HL-60/S4 treated with phorbol 12-myristate 13-acetate at 8.2 ng/mL for 4 days and 3 days (cell line): Measurements from ENCODE around the gene DSC1.

ENCODE experiments used
- in situ Hi-C: fragments of 300-500 bp; cut with MboI; formaldehyde crosslinking; loops from 2 replicates; pipeline ENCODE4 v1.15.0; 2022; ENCODE audit warnings: low sequenced_read_pairs

DSC1 gene

DNA sequence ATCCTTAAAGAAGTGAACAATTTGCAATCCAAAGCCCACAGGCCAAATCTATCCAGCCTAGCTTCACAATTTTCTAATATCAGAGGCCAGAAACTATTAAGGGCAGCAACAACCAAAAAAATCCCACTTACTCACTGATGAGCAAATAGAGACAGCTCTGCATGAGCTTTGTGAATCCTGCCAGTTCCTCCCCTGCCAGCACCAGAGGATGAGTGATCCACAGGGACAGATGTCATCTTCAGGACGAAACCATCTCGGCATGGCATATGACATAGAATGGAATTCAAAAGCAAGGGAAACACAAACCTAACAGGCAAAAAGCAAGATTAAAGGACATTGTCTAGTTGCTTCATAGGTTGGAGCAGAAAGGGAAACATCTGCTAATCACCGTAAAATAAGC lies 58.2 kb downstream of the DSC1 start:
- in situ Hi-C loops, result no loop called here

DNA sequence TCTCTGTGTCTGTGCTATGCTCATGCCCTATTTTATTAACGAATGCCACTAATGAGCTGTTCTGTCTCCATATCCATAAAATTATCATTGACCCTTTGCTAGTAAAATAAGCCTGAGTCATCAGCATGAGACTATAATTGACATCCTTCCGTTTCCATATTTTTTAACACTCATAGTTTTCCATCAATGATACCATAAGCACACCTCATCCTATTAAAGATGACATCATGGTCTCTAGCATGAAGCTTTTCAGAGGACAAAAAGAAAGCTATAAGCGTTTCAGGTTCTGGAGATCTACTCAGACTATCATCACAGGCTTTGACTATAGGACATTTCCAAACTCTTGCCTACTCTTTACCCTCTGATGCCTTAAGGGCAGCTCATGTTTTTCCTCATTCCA lies 59.2 kb downstream of the DSC1 start:
- in situ Hi-C loops, result no loop called here

DNA sequence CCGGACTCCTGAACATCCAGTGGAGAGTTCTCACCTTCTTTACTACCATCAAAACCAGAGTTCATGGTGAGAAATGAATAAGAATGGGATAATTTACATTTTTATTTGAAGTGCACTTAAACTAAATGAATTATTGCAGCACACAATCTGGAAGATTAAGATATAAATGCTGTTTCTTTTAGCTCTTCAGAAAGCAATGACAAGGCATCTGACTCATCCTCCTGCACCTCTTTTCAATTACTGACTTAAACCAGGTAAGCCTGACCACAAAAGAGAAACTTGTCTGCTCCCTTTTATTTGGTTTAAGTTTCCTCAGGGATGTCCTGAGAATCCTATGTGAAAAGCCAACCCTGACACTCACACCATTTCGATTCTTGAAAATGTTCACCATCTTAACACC lies 59.7 kb downstream of the DSC1 start:
- in situ Hi-C loops, result no loop called here

DNA sequence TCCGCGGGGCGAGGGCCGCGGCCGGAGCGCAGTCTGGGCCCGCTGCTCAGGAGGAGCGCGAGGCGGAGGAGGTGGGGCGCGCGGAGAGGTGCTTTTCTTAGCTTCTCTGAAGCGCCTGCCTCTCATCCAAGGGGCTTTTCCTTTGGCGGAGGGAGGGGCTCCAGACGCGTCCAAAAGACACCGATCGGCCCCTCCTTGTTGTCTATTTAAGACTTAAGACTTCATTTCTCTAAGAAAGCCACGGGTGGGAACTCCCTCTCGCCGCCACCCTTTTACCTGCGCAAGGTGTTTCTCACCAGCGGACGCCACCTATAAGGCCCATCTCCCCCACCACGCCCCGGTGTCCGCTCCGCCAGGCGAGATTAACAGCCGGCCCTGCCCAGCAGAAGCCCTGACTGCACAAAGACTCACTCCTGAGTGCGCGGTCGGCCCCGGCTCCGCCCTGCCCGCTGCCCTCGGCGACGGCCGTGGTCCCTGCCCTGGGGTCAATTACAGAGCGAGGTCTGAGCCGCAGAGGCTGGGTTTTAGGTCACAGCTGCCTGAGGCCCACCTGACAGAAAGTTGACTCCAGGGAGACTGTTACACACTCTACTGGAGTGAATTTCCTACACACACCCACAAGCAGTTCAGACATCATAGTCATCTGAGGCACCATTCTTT lies 60.5 kb downstream of the DSC1 start, which contains the start of gene DSC2:
Gene DSC2 (minus strand): TSS at position 397 of the 660 bp plus-strand sequence. CDS start 450 bp downstream, outside the sequence.
- in situ Hi-C loops, result no loop called here

DNA sequence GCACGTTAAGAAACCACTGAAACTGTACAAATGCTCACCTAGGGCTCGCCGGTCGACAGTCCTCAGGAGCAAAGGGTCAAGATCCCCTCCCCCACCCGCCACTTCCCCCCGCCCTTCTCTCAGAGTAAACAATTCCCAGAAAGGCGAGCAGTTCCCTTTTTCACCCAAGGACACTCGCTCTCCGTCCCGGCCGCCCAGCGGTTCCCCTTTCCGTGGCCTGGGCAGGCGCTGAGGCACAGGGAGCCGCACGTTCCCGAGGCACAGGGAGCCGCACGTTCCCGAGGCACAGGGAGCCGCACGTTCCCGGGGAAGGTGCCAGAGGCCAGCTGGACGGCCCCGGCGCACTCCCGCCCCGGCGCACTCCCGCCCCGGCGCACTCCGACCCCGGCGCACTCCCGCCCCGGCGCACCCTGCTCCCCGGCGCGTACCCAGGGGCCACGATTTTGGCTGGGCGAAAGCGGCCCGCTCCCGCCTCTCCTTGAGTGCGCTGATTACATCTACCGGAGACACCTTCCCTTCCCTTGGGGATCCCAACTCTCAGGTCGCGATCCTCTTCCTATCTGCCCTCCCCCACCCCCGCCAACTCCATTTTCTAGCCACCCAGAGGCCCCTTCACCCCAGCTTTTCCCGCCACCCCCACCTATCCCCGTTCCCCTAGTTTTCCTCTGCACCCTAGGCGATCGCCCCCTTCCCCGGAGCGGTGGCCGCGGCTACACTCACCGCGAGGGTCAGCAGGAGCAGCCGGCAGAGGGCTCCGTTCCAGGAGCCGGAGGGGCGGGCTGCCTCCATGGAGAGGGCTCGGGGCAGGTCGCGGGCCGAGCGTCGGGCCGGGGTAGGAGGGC lies 61.3 kb downstream of the DSC1 start:
- in situ Hi-C loops, result no loop called here

DNA sequence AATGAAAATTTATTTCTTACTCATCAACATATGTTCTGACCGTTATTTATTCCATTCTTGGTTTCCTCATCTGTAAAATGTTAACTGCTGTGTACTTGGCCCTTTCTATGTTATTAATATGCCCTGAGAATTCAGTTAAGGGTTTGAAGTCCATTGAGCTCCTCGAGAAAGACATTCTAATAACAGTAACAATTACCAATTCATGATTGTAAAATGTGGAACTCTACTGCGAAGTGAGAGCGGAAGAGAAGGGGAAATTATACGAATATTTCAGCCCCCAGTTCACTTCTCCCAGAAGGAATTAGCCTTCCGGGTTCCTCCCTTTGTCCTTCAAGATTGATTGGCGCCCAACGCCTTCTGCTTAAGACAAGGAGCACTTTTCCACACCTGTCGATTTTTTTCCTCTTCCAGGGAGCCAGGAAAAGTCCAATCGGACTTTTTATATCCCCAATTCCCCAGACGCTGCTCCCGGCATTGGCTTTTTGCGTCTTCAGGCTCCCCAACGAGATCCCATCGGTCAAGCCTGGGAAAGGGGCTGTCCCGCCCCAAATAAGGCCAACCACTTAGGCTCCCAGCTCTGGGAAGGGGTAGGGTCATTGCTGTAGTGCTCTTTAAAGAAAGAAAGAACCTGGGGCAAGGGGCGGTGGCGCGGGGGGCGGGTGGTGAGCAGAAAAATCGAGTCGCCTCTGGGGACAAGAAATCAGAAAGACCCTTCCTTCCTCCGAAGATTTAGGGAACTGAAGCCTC lies 62.0 kb downstream of the DSC1 start:
- in situ Hi-C loops, result no loop called here

DNA sequence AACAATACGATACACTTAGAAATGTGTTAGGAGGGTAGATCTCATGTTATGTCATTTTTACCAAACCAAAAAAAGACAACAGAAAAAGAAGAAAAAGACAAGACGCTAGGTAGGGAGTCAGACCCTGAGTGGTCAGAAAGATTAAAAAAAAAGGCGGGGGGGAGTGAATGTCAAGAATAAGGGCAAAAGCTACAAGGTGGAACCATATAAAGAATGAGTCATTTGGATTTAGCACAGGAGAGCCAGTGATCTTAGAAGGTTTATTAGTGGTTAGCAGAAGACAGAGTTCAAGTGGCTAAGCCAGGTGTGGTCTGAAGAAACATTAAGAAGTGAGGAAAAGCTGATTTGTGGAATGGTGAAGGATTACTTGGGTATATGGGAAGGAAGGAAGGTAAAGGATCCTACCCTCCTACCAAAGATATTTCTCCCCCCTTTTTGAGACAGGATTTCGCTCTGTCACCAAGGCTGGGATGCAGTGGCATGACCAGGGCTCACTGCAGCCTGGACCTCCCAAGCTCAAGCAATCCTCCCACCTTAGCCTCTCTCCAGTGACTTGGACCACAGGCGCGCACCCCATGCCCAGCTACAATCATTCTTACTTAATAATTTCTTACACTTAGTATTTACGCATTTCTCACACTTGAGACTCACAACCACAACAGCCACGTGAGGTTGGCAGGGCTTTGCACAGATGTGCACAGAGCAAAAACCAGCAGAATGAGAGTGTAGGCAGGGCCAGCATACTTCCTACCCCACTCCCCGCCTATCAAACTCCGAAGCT lies 63.0 kb downstream of the DSC1 start:
- in situ Hi-C loops, result no loop called here

DNA sequence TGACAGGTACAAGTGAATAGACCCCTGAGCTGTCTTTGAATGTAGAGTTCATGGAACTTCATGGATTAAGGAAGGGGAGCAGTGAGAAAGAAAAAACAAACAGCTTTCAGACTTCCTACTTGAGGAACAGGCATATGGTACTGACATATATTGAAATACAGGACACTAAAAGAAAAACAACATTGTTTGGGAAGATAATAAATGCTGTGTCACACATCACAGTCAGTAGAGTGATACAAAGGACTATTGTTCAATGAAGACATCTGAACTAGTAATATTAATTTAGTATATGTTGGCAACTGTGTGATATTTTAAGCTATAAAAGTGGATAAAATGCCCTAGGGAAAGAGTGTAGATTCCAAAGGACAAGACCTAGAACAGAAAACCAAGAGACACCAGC lies 63.8 kb downstream of the DSC1 start:
- in situ Hi-C loops, result no loop called here

DNA sequence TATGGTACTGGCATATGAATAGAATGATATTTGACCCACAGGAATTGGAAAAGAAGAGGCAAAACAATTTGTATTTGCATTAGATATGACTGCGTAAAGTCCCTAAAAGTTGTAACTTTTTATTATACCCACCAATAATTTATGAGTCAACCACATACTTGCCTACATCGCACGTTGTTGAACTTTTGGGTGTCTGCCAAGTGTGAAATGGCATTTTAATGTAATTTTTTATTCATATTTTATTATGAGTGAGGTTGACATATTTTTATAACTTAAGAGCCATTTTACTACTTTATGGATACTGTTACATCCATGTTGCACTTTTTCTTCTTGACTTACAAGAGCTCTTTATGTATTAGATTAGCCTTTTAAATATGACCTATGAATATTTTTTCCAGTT lies 65.0 kb downstream of the DSC1 start:
- in situ Hi-C loops, result no loop called here

DNA sequence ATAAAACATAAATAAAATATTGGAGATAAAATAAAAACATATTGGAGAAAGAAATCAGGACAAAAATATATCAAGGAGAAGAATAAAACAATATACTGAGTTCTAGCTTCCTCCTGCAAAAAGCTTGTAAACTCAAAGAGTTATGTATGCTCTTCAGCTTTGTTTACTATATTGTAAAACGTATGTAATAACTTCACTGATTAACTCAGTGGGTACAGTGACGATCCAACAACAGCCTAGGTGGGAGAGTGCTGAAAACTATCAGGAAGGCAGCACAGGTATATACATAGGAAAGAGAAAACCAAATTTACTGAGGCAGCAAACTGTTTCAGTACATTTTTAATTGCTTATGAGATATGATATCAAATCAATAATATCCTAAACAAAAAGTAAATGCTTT lies 68.8 kb downstream of the DSC1 start:
- in situ Hi-C loops, result no loop called here

DNA sequence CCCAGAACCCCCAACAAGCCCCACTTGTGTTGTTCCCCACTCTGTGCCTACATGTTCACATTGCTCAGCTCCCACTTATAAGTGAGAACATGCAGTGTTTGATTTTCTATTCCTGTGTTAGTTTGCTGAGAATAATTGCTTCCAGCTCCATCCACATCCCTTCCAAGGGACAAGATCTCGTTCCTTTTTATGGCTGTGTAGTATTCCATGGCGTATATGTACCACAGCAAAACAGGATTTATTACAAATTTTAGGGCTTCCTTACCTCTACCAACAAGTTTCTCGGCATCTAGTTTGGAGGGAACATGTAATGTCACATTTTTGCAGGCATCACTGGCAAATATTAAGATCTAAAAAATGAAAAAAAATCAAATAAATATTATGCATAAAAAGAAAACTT lies 69.4 kb downstream of the DSC1 start:
- in situ Hi-C loops, result no loop called here

DNA sequence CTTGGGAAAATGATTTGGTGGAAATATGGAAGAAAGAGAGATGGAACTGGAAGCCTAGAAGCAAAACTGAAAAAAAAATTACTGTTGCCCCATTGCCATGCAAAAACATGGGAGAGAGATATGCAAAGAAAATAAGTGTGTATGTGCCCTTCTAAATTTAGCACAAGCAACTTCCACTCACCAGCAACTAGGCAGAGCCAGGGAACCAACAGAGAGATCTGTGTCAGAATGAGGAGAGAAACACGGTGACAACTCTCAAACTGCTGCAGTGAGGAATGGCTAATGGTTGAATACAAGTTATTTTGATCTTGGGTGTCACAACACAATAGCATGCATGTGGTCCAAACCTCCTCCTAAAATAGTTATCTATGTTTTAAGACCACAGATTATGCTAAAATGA lies 71.3 kb downstream of the DSC1 start:
- in situ Hi-C loops, result no loop called here

DNA sequence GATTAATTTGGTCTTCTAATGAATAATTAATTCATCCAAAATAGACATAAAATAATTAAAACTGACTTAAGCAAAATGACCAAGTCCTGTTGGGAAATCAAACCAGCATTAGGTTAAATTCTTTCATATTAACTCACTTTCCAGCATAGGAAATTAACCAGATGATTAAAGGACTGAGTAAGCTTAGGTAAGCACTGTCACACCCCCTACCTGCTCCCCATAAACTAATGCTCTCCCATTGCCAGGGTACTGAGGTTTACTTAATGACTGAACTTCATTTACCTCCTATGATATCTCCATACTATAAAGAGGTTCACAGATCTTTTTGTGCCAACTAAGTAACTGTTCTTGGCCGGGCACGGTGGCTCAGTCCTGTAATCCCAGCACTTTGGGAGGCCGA lies 74.1 kb downstream of the DSC1 start:
- in situ Hi-C loops, result no loop called here

DNA sequence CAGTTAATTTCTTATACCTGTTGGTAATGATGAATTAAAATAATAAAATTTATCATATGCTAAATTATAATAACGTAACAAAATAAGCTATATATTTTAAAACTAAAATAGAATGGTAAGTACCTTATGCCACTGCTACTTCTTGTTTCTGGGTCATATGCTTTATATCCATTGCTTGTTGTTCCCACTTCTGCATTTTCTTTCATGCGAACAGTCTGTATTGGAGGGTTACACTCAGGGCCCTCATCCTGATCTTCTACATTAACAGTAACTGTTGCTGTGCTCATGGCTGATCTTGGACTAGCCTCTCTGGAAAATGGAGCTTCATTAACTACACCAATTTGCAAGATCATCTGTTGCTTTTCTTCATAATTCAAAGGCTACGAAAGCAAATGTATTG lies 82.7 kb downstream of the DSC1 start:
- in situ Hi-C loops, result no loop called here
